HL-60 (cell line): ENCODE measurements around the gene FGB.

Source experiments
- DNase-seq, 2 experiments: peaks; one replicate each; pipeline ENCODE4 v3.0.0-alpha.2; 2010 to 2020; ENCODE audit warnings: low read depth in 1 of 2, low spot score in 1 of 2
- H3K27ac ChIP-seq: fragments of 250-450 bp; sonication (Bioruptor Pico); replicated peaks from 2 replicates; pipeline ENCODE4 v1.5.1; 2020; ENCODE audit warnings: mild to moderate bottlenecking, moderate library complexity
- H3K27me3 ChIP-seq: fragments of 250-450 bp; sonication (Bioruptor Pico); 2 replicates; pipeline ENCODE4 v1.5.1; 2021; ENCODE audit warnings: mild to moderate bottlenecking, moderate library complexity; ENCODE audit not compliant: insufficient read depth, poor library complexity, severe bottlenecking
- H3K4me3 ChIP-seq: replicated peaks from 2 replicates; pipeline ENCODE4 v1.5.1; 2011; ENCODE audit warnings: mild to moderate bottlenecking, control low read depth, low read length; ENCODE audit not compliant: insufficient read depth
- GABPA ChIP-seq: IDR thresholded peaks from 2 replicates; pipeline ENCODE4 v1.6.1; 2012; ENCODE audit warnings: low read depth
- POLR2AphosphoS5 ChIP-seq: IDR thresholded peaks from 2 replicates; pipeline ENCODE4 v1.6.1; 2012; ENCODE audit warnings: low read depth
- SPI1 ChIP-seq: IDR thresholded peaks from 2 replicates; pipeline ENCODE4 v1.6.1; 2012; ENCODE audit warnings: low read depth, mild to moderate bottlenecking, borderline replicate concordance
- TF ChIP-seq, protein P1 (sequence below): IDR thresholded peaks from one replicate; pipeline ENCODE4 v1.5.1; 2011; ENCODE audit warnings: low read length, control low read depth, inconsistent platforms; ENCODE audit not compliant: insufficient read depth
- TF ChIP-seq, protein P2 (sequence below): IDR thresholded peaks from 2 replicates; pipeline ENCODE4 v1.6.1; 2012; ENCODE audit warnings: low read depth; ENCODE audit not compliant: insufficient replicate concordance

The FGB gene

DNA sequence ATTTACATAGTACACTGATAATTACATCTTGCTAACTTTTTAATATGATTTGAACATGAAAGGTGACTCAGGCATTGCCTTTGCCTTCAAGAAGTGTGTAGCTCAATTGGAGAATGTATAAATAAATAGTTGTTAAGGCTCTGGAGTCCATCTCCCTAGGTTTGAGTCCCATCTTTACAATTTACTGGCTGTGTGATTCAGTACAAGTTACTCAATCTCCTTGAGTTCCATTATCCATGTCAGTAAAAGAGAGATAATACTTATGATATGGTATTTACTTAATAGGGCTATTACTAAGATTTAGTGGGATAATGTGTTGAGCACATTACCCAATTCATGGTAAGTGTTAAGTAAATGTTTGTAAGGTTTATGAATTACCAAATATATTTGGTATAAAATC, 51.5 kb downstream of the FGB start:
- no peak for TF ChIP-seq GABPA
- TF ChIP-seq, protein P1, sequence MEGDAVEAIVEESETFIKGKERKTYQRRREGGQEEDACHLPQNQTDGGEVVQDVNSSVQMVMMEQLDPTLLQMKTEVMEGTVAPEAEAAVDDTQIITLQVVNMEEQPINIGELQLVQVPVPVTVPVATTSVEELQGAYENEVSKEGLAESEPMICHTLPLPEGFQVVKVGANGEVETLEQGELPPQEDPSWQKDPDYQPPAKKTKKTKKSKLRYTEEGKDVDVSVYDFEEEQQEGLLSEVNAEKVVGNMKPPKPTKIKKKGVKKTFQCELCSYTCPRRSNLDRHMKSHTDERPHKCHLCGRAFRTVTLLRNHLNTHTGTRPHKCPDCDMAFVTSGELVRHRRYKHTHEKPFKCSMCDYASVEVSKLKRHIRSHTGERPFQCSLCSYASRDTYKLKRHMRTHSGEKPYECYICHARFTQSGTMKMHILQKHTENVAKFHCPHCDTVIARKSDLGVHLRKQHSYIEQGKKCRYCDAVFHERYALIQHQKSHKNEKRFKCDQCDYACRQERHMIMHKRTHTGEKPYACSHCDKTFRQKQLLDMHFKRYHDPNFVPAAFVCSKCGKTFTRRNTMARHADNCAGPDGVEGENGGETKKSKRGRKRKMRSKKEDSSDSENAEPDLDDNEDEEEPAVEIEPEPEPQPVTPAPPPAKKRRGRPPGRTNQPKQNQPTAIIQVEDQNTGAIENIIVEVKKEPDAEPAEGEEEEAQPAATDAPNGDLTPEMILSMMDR = no peak
- TF ChIP-seq POLR2AphosphoS5 = no peak
- TF ChIP-seq SPI1 = no peak
- TF ChIP-seq, protein P2, sequence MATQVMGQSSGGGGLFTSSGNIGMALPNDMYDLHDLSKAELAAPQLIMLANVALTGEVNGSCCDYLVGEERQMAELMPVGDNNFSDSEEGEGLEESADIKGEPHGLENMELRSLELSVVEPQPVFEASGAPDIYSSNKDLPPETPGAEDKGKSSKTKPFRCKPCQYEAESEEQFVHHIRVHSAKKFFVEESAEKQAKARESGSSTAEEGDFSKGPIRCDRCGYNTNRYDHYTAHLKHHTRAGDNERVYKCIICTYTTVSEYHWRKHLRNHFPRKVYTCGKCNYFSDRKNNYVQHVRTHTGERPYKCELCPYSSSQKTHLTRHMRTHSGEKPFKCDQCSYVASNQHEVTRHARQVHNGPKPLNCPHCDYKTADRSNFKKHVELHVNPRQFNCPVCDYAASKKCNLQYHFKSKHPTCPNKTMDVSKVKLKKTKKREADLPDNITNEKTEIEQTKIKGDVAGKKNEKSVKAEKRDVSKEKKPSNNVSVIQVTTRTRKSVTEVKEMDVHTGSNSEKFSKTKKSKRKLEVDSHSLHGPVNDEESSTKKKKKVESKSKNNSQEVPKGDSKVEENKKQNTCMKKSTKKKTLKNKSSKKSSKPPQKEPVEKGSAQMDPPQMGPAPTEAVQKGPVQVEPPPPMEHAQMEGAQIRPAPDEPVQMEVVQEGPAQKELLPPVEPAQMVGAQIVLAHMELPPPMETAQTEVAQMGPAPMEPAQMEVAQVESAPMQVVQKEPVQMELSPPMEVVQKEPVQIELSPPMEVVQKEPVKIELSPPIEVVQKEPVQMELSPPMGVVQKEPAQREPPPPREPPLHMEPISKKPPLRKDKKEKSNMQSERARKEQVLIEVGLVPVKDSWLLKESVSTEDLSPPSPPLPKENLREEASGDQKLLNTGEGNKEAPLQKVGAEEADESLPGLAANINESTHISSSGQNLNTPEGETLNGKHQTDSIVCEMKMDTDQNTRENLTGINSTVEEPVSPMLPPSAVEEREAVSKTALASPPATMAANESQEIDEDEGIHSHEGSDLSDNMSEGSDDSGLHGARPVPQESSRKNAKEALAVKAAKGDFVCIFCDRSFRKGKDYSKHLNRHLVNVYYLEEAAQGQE = no peak
- Histone ChIP-seq H3K4me3 (no peak overlapping the region), H3K27ac (no peak overlapping the region), H3K27me3 (peaks cover 4% of the 10 kb centered on the region)
- DNase-seq = no peak

DNA sequence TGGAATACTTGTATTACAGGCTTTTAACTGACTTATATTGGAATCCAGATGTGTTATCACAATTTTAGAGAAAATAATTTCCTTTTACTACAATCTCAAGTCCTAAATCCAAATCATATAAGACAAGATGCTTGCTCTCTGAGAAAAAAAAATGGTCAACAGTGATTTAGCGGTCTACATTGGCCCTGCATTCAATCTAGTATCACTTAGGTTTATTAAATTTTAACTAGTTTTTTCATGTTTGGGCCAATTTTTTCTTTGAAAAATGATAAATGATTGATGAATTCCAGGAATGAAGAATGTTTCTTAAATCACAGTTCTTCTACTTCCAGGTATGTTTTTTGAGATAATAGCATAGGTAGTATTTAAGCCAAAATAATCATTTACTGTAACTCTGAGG, 52.4 kb downstream of the FGB start:
- H3K4me3 ChIP-seq = no peak overlapping the region
- TF ChIP-seq, protein P2 = no peak
- TF ChIP-seq, protein P1 = no peak
- no peak for TF ChIP-seq SPI1
- no peak for TF ChIP-seq POLR2AphosphoS5
- no peak for TF ChIP-seq GABPA
- no peak overlapping the region for H3K27ac ChIP-seq
- DNase-seq = no peak
- H3K27me3 ChIP-seq = peaks cover 5% of the 10 kb centered on the region

DNA sequence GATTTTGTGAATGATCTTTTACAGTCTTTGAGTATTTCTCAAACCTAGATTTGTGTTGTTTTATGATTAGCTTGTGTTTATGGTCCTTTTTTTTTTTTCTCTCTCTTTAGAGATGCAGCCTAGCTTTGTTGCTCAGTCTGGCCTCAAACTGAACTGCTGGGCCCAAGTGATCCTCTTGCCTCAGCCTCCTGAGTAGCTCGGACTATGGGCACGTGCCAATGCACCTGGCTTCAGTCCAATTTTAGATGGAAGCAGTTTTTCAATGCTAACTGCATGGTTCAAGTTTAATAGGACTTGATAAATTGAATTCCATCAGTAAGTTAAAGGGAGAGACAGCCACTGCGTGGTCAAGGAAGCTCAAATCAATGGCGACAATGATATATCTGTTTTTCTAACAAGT, 53.5 kb downstream of the FGB start:
- TF ChIP-seq SPI1 (no peak), POLR2AphosphoS5 (no peak), GABPA (no peak)
- TF ChIP-seq, protein P1 = no peak
- TF ChIP-seq, protein P2 = no peak
- Histone ChIP-seq H3K4me3 (no peak overlapping the region), H3K27me3 (peaks cover 7% of the 10 kb centered on the region), H3K27ac (no peak overlapping the region)
- DNase-seq = no peak
